HG03196 (cell line): Measurements from ENCODE around the gene ENTREP3.
"Not testable (repeated sequence)": the region's sequence is repeated elsewhere in the genome, so short reads cannot be mapped to it uniquely, and the experiment has no call there.

Source experiments
- ATAC-seq: cut with Tn5 transposase; IDR thresholded peaks from one replicate; pipeline ENCODE4 v1.9.1; 2021; ENCODE audit not compliant: unreplicated experiment

ENTREP3 gene

DNA sequence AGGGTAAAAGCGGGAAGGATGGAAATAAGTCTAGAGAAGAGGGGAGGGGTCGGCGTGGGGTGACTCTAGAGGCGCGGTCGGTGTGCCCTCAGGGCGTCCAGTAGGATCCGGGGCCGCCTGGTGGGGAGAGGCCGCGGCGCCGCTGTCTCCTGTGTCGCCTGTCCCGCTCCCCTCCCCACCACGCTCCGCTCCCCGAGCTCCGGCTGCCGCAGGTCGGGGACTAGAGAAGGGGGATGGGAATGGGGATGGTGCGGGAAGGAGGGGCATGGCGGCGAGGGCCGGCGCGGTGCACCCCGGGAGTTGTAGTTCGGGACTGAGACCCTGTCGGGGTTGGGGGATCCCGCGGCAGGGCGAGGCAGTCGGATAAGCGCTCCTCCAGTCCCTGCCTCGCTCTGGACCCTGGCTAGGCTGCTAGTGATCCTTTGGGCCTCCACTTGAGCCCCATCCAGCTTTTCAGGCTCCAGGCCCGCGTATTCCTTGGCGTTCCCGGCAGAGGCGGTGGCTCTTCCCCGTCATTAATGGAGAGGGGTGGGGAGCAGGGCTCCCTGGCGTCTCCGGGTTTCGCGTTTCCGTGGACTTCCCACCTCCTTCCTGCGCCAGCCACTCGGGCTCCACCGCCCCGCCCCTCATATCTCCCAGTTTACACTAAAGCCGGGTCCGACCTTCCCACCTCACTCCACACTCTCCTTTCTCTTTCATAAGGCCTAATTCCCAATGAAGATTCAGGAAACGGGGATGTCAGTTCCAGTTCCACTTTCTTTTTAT is at the start of gene ENTREP3:
TSS of gene ENTREP3 (minus strand) at position 241 of the 765 bp plus-strand sequence. CDS start 606 bp downstream, outside the sequence.
- peak; percentile 46 for ATAC-seq

GRCh38 chr1:155304558-155305063 is 49.3 kb upstream of the ENTREP3 start:
- ATAC-seq: no peak

DNA sequence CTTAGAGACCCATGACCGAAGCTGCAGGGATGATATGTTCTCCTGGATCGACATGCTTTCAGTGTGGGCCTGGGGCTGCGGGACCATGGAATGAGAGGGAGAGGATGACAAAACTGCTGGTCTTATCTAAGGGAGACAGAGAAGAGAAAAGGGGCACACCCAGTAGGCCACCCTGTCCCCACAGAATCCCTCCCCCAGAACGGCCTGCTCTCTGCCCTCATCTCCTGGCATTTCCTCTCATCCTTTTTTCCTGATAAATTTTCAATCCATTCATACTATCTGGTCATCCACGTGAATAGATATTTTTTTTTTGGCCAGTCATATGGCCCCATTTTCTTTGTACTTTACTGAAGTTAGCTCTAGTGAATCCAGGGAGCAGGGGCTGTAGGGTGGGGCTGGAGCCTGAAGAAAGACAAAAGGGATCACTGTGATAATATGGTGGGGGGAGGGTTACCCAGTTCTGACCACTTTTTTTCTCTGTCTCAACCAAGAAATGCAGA is 46.1 kb upstream of the ENTREP3 start, which contains the start of gene PKLR:
TSS of gene PKLR (minus strand) at position 97 of the 500 bp plus-strand sequence. CDS start at position 54, 43 bp downstream.
- ATAC-seq: no peak

DNA sequence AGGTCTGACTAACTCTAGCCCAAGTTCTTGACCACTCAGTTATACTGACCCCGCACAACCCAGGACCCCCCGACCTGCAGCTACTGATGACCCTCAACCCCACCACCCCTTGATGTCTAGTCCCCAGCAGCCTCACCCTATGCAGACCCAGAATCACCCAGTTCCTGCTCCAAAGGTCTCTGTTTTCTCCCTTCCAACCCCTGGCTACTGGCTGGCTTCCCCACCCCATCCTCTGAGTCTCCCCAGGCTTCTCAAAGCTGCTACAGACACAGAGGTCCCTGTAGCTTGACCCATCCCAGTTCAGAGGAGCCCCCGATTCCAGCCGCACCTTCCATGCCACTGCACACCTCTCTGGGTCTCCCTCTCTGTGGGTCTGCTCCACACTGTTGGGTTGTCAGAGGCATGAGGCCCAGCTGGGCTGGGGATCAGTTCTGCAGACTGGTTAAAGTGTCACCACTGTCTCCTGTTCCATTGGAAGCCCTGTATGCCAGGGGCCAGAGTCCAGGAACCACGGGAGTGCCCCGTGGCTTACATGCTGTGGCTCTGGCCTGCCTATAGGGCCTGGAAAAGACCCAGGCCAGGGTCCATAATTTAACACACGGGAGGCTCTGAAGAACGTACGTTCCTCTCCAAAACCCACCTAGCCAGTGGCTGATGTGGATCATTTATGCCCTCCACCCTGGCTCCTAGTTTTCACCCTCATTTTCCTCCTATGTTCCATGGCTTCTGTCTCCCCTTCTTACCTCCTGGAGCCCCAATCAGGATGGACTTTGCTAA is 45.5 kb upstream of the ENTREP3 start:
- ATAC-seq: no peak

GRCh38 chr1:155300024-155300423 is 44.7 kb upstream of the ENTREP3 start:
- no peak for ATAC-seq

GRCh38 chr1:155297384-155297783 is 42.1 kb upstream of the ENTREP3 start:
- ATAC-seq: no peak

DNA sequence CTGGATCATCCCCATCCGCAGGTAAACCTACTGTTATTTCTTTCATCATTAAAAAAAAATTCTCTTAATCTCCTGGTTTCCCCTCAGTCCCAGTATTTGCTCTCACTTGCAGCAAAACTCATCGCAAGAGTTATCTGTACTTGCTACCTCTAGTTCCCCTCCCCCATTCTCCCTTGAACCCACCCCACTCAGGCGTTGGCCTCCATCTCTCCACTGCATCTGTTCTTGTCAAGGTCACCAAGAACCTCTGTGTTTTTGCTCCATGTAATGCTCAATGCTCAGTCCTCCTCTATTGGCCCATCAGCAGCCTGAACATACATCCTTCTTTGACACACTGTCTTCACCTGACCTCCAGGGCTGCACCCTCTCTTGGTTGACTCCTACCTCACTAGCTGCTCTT is 41.4 kb upstream of the ENTREP3 start:
- ATAC-seq: no peak

GRCh38 chr1:155295942-155296267 is 40.6 kb upstream of the ENTREP3 start:
- no peak for ATAC-seq

GRCh38 chr1:155295183-155295941 is 40.1 kb upstream of the ENTREP3 start:
- no peak for ATAC-seq

DNA sequence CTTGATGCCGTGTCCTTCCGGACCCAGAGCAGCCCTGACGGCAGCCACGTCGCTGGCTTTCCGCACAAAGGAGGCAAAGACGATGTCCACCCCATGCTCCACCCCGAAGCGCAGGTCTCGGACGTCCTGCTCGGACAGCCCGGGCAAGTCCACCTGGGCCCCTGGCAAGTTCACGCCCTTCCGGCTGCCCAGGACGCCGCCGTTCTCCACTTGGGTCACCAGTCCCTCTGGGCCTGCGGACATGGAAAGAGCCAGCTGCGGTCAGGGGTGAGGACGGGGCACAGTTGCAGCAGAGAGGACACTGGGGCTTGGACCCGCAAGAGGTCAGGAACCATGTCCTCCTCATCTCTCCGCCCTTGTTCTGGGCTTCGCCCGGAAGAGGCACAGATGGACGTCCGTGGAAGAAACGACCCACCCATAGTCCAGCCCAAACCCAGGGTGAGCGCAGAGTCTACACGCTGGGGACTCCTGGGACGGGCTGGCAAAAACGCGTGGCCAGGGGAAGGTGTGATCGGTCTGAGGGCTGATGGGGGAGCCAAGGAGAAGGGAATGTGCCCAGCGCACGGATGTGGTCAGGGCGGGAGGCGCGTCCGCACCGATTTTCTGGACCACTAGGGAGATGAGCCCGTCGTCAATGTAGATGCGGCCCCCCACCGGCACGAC is 39.4 kb upstream of the ENTREP3 start:
- ATAC-seq: no peak

GRCh38 chr1:155293086-155293749 is 37.9 kb upstream of the ENTREP3 start:
- ATAC-seq: no peak

DNA sequence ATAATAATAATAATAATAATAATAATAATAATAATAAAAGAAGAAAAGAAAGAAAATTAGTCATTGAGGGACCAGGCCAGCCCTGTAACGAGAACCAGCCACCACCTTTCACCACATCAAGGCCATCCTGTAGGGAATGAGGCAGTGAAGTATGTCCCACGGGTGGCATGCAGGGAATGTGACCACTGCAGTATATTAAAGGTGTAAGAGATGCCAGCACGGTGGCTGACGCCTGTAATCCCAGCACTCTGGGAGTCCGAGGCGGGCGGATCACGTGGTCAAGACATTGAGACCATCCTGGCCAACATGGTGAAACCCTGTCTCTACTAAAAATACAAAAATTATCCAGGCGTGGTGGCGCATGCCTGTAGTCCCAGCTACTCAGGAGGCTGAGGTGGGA is 35.7 kb upstream of the ENTREP3 start:
- ATAC-seq: not testable (repeated sequence)

GRCh38 chr1:155287987-155288543 is 32.8 kb upstream of the ENTREP3 start:
- ATAC-seq: no peak

- no peak for ATAC-seq
Measured at GRCh38 chr1:155286544-155286943, 31.3 kb upstream of the ENTREP3 start.

GRCh38 chr1:155285631-155286044 is 30.4 kb upstream of the ENTREP3 start:
- ATAC-seq: no peak

GRCh38 chr1:155285063-155285462 is 29.8 kb upstream of the ENTREP3 start:
- ATAC-seq: no peak

DNA sequence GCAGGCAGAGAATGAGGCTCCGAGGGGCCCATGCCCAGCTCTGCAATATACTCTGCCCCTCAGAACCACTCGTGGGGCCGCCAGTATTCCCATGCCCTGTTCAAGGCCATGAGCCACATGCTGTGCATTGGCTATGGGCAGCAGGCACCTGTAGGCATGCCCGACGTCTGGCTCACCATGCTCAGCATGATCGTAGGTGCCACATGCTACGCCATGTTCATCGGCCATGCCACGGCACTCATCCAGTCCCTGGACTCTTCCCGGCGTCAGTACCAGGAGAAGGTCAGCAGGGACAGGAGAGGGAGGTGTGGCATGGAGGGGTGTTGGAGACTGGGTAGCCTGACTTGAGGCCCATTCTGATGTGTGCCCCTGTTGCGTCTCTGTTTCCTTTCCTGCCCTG is 29.2 kb upstream of the ENTREP3 start:
- ATAC-seq: no peak

- no peak for ATAC-seq
Measured at GRCh38 chr1:155282488-155283091, 27.3 kb upstream of the ENTREP3 start.

DNA sequence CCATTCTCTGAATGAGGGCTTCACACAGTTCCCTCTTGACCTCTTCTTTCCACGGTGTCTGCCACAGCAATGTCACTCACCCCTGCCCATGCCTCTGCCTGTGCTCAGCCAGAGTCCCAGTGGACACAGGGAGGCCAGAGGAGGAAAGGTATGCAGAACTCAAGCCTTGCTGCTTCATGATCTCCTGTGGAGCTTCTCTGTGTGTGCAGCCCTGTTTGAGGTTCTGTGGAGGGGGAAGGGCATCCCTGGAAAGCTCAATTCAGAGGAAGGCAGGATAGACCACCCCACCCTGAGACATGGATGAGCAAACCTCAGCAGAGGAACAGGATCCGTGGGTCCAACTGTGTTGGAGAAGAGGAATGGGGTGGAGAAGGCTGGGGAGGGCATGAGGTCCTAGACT is 24.0 kb upstream of the ENTREP3 start:
- ATAC-seq: no peak
